Tibial artery (tissue), 4 donors: ENCODE results near the gene TMEM165.
A peak's percentile ranks its signal among the peaks of the same experiment; 100 is the strongest.
"Not testable (repeated sequence)": the region's sequence is repeated elsewhere in the genome, so short reads cannot be mapped to it uniquely, and the experiment has no call there.

Experiments used
- DNase-seq, 2 donors: peaks; one replicate each; pipeline ENCODE4 v3.0.0-alpha.2; 2019
- H3K27ac ChIP-seq, 2 donors: fragments of 200-600 bp; sonication (generic) in 1 of 2; 1 replicate in 1 of 2; 2 replicates in 1 of 2; pipeline ENCODE4 v1.5.1; 2018 to 2019; ENCODE audit warnings: mild to moderate bottlenecking in 1 of 2
- H3K27me3 ChIP-seq, 2 donors: fragments of 200-600 bp; sonication (generic) in 1 of 2; one replicate each; pipeline versions ENCODE4 v1.5.1 to v1.6.0; 2016 to 2019
- H3K36me3 ChIP-seq, 3 donors: fragments of 200-600 bp; sonication (generic) in 2 of 3; one replicate each; pipeline ENCODE4 v1.5.1; 2016 to 2019; ENCODE audit warnings: mild to moderate bottlenecking in 2 of 3
- H3K4me1 ChIP-seq, 4 donors: fragments of 200-600 bp; sonication (generic) in 2 of 4; 1 replicate in 3 of 4; 2 replicates in 1 of 4; pipeline ENCODE4 v1.5.1; 2016 to 2019
- H3K4me3 ChIP-seq, 2 donors: fragments of 200-600 bp; sonication (generic) in 1 of 2; 1 replicate in 1 of 2; 2 replicates in 1 of 2; pipeline ENCODE4 v1.5.1; 2018 to 2019; ENCODE audit warnings: mild to moderate bottlenecking in 2 of 2
- H3K9me3 ChIP-seq, 3 donors: fragments of 200-600 bp; sonication (generic) in 1 of 3; one replicate each; pipeline ENCODE4 v1.5.1; 2016 to 2019
- intact Hi-C: fragments of 100-400 bp; cut with DNase I; formaldehyde crosslinking; loops from one replicate; pipeline ENCODE4 v1.15.0; 2023; ENCODE audit warnings: low total_unique reads
- TF ChIP-seq, protein P1 (sequence below), 2 experiments: fragments of 200-600 bp in 1 of 2; fragments of 450-650 bp in 1 of 2; IDR thresholded peaks; one replicate each; pipeline ENCODE4 v1.5.1; 2017 to 2019; ENCODE audit warnings: antibody characterized with exemption in 2 of 2, mild to moderate bottlenecking in 1 of 2, moderate library complexity in 1 of 2

TMEM165 gene

DNA sequence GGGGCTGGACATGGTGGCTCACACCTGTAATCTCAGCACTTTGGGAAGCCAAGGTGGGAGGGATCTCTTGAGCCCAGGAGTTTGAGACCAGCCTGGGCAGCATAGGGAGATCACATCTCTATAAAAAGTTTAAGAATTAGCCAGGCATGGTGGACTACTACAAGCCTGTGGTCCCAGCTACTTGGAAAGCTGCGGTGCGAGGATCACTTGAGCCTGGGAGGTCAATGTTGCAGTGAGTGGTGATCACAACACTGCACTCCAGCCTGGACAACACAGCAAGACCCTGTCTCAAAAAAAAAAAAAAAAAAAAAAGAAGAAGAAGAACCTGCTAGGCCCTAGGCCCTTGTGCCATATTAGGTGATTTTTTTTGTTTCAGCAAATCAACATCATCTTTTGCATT lies 37.5 kb upstream of the TMEM165 start:
- no peak for DNase-seq
- no peaks in the 10 kb centered on the region for H3K9me3 ChIP-seq
- TF ChIP-seq, protein P1, sequence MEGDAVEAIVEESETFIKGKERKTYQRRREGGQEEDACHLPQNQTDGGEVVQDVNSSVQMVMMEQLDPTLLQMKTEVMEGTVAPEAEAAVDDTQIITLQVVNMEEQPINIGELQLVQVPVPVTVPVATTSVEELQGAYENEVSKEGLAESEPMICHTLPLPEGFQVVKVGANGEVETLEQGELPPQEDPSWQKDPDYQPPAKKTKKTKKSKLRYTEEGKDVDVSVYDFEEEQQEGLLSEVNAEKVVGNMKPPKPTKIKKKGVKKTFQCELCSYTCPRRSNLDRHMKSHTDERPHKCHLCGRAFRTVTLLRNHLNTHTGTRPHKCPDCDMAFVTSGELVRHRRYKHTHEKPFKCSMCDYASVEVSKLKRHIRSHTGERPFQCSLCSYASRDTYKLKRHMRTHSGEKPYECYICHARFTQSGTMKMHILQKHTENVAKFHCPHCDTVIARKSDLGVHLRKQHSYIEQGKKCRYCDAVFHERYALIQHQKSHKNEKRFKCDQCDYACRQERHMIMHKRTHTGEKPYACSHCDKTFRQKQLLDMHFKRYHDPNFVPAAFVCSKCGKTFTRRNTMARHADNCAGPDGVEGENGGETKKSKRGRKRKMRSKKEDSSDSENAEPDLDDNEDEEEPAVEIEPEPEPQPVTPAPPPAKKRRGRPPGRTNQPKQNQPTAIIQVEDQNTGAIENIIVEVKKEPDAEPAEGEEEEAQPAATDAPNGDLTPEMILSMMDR (IDR thresholded peaks at IDR 0.05) = no peak
- H3K27ac ChIP-seq = peak overlapping the region; percentile 57 to 64
- intact Hi-C loops = no loop called here
- H3K4me1 ChIP-seq = peaks cover 0 to 32% (median 27%) of the 10 kb centered on the region in 4 donors
- no peaks in the 10 kb centered on the region for H3K27me3 ChIP-seq
- no peak overlapping the region for H3K4me3 ChIP-seq
- H3K36me3 ChIP-seq = no peaks in the 10 kb centered on the region

DNA sequence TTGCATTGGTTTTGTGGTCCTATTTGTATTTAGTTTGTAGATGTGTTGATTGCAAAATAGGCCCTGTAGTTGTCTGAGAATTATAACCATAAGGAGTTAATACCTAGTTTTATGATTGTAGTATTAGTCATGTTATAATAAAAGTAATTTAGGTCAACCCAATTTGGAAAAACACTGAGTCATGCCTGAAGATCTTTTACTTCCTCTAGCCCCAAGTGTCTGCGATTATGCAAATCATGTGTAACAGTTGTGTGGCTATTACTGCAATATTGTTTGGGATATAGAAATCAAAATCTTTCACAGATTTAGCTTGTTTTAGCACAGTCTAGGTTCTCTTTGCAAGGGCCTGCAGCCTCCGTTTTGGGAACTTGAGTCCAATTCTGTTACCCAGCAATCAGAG lies 37.1 kb upstream of the TMEM165 start:
- Histone ChIP-seq H3K4me1 (peaks cover 0 to 32% (median 27%) of the 10 kb centered on the region in 4 donors), H3K27me3 (no peaks in the 10 kb centered on the region), H3K36me3 (peaks cover 0 to 2% (median under 1%) of the 10 kb centered on the region in 3 donors), H3K4me3 (no peak overlapping the region), H3K27ac (peak overlapping the region; percentile 57 to 64), H3K9me3 (no peaks in the 10 kb centered on the region)
- no peak for DNase-seq
- TF ChIP-seq, protein P1 (IDR thresholded peaks at IDR 0.05) = no peak
- intact Hi-C loops = no loop called here

DNA sequence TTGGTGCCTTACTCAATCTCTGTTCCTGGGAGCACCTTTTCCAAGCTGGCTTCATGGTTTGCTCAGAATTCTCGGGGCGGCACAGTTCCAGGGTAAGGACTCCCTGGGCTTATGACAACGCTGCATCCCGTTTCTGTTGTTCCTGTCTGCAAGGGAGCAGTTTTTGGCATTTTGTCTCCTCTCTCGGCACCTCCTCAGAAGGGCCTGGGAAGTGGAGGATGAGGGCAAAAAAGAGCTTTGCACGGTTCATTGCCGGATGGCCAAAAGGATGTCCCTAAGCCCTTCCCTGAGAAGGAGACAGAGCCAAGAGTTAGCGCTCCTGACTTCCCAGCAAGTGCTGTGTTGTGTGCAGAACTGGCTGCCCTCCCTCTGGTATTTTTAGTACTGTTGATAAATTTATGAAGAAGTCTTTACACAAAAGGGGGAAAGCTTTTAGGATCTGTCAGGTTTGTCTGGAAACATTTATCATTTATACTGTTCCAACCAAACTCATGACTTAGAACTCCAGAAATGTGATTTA lies 36.3 kb upstream of the TMEM165 start:
- TF ChIP-seq, protein P1 (IDR thresholded peaks at IDR 0.05) = no peak
- DNase-seq = peak; percentile 35 to 70
- Histone ChIP-seq H3K36me3 (peaks cover 5 to 6% (median 6%) of the 10 kb centered on the region in 3 donors), H3K27me3 (no peaks in the 10 kb centered on the region), H3K9me3 (no peaks in the 10 kb centered on the region), H3K27ac (peak overlapping the region; percentile 51 to 57), H3K4me3 (peak overlapping the region in 1 of 2 donors; percentile 16), H3K4me1 (peaks cover 0 to 32% (median 27%) of the 10 kb centered on the region in 4 donors)
- intact Hi-C loops = no loop called here

DNA sequence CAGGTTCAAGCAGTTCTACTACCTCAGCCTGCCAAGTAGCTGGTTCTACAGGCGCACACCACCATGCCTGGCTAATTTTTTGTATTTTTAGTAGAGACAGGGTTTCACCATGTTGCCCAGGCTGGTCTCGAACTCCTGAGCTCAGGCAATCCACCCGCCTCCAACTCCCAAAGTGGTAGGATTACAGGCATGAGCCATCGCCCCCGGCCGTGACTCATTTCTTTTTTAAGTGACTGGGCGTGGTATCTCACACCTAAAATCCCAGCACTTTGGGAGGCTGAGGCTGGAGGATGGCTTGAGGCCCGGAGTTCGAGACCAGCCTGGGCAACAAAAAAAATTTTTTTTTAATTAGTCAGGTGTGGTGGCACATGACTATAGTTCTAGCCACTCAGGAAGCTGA lies 32.8 kb upstream of the TMEM165 start:
- Histone ChIP-seq H3K4me1 (peaks cover 0 to 18% (median 15%) of the 10 kb centered on the region in 4 donors), H3K36me3 (peaks cover 6 to 32% (median 9%) of the 10 kb centered on the region in 3 donors)
- H3K9me3 ChIP-seq, H3K27ac ChIP-seq, DNase-seq, intact Hi-C loops, H3K27me3 ChIP-seq, H3K4me3 ChIP-seq: not testable (repeated sequence)

DNA sequence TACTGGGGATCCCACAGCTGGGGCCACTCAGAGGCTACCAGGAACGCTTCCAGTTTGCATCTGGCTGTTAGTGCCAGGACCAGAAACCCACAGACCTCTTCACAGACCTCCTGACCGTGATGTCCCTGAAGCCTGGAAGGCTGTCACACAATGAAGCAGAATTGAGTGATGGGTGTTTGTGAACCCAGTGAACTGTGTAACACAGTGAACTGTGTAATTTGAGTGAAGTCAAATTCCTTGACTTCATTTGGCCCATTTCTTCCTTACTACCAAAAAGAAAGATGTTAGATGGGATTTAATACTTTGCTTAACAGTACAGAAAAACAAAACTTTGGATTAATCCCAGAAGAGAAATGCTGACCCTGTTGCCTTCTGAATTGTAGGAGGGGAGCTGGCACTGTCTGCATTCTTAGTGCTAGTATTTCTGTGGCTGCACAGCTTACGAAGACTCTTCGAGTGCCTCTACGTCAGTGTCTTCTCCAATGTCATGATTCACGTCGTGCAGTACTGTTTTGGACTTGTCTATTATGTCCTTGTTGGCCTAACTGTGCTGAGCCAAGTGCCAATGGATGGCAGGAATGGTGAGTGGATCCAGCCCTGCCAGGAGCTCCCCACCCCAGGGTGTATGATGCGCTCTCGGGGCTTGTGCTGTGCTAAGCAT lies 31.9 kb upstream of the TMEM165 start:
- Histone ChIP-seq H3K36me3 (peaks cover 6 to 38% (median 10%) of the 10 kb centered on the region in 3 donors), H3K4me3 (no peak overlapping the region), H3K9me3 (no peaks in the 10 kb centered on the region), H3K27ac (no peak overlapping the region), H3K4me1 (peaks cover 0 to 10% (median 9%) of the 10 kb centered on the region in 4 donors), H3K27me3 (no peaks in the 10 kb centered on the region)
- no peak for DNase-seq
- intact Hi-C loops = no loop called here
- TF ChIP-seq, protein P1 (IDR thresholded peaks at IDR 0.05) = no peak

DNA sequence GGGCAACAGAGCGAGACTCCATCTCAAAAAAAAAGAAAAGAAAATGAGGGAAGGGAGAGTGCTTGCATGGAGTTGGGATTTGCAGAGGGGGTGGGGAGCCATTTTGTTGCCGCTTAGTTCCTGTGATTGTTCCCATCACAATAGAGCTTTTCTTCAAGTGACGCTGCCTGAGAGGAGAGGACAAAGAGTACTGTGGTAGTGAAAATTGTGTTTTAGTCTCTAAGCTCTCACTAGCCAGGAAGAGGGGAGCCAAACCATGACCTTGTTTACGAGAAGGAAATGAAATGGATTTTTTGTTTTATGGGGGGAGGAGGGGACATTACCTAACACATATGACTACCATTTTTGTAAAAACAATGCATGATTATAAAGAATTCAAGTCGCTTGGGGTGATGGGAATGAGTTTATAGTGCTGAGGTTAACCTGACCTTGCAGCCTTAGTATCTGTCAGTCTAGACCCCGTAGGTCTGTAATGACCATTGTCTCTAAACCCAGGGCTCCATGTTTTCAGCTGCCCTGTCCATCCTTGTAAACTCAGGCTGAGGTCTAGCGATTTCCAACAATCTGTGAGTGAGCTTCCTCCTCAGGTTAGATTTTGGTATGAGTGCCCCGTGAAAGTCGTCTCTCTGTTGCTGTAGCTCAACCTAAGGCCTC lies 30.9 kb upstream of the TMEM165 start:
- TF ChIP-seq, protein P1 (IDR thresholded peaks at IDR 0.05) = no peak
- H3K27me3 ChIP-seq = no peaks in the 10 kb centered on the region
- H3K36me3 ChIP-seq = peaks cover 6 to 46% (median 10%) of the 10 kb centered on the region in 3 donors
- no peak for DNase-seq
- H3K4me3 ChIP-seq = no peak overlapping the region
- H3K4me1 ChIP-seq = no peaks in the 10 kb centered on the region
- no peak overlapping the region for H3K27ac ChIP-seq
- intact Hi-C loops = no loop called here
- H3K9me3 ChIP-seq = no peaks in the 10 kb centered on the region
